Measurements from ENCODE around the gene MCM6. TPM values are rescaled to one million over a fixed set of nuclear protein-coding genes. Genes with fewer than 3 reads are reported as not detected.

The MCM6 gene
- total and polyA plus RNA-seq, 11 donors, result 1.0 to 16.1 (median 3.7) TPM

DNA sequence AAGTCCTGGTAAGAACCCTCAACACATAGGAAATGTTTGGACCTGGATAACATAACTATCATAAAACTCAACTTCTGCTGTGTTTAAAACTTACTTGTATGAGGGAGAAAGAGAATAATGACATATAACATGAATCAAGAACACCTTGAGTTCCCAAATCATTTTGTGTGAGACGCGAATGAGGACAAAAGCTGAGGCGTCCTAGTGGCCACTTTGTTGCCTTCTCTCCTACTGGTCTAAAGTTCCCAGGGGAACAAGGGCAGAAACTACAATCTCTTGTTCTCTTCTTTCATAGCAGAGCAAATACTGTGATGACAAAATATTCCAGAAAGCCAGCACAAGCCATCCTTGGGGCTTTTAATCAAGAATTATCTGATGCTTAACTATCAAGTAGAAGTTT is 31.0 kb downstream of the MCM6 start:
- no peaks in the 10 kb centered on the region for H3K9me3 ChIP-seq
- no peak for TF ChIP-seq POLR2A (IDR thresholded peaks at IDR 0.05)
- TF ChIP-seq, protein P1, sequence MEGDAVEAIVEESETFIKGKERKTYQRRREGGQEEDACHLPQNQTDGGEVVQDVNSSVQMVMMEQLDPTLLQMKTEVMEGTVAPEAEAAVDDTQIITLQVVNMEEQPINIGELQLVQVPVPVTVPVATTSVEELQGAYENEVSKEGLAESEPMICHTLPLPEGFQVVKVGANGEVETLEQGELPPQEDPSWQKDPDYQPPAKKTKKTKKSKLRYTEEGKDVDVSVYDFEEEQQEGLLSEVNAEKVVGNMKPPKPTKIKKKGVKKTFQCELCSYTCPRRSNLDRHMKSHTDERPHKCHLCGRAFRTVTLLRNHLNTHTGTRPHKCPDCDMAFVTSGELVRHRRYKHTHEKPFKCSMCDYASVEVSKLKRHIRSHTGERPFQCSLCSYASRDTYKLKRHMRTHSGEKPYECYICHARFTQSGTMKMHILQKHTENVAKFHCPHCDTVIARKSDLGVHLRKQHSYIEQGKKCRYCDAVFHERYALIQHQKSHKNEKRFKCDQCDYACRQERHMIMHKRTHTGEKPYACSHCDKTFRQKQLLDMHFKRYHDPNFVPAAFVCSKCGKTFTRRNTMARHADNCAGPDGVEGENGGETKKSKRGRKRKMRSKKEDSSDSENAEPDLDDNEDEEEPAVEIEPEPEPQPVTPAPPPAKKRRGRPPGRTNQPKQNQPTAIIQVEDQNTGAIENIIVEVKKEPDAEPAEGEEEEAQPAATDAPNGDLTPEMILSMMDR (IDR thresholded peaks at IDR 0.05), result no peak
- peaks cover 0 to 12% (median 3%) of the 10 kb centered on the region in 12 donors for H3K4me1 ChIP-seq
- no peaks in the 10 kb centered on the region for H3K27me3 ChIP-seq
- WGBS, 4 donors, result 88 to 92% (median 90%) methylated on average over 3 of the region's 3 CpGs
- intact Hi-C loops (cut with DNase I), result no loop called here
- DNase-seq, result no peak
- peaks cover 0 to 77% (median 54%) of the 10 kb centered on the region in 9 donors for H3K36me3 ChIP-seq
- ATAC-seq, result no peak
- H3K4me3 ChIP-seq, result no peak overlapping the region
- H3K27ac ChIP-seq, result no peak overlapping the region

DNA sequence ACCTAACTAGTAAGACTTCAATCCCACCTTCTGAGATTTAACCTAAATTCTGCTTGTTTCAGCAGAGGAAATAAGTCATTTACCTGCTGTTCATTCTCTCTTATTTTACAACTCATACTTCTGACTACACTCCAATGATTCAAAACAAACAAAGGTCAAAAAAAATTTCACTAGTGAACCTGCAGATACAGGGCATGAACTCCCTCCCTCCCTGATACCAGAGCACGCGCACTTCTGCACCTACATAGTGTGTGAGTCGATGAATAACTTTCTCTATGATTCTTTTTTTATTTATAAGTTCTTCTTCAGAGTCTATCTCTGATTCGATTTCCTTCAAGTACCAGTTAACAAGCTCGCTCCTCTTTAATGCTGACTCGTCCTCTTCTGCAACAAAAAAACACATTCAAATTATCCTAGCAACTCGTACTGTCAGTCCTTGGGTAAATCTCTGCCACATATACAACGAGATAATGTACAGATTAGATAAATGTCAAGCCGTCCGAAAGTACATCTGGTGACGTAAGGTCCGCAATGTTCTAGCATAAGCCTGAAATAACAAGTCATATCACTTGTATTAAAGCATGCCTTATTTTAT is 31.8 kb downstream of the MCM6 start:
- 80 to 82% (median 81%) methylated on average over 12 of the region's 12 CpGs for WGBS, 4 donors
- TF ChIP-seq POLR2A (IDR thresholded peaks at IDR 0.05), result no peak
- TF ChIP-seq, protein P1 (IDR thresholded peaks at IDR 0.05), result no peak
- Histone ChIP-seq H3K9me3 (no peaks in the 10 kb centered on the region), H3K4me3 (no peak overlapping the region), H3K4me1 (peaks cover 0 to 21% (median 11%) of the 10 kb centered on the region in 12 donors), H3K27ac (no peak overlapping the region), H3K27me3 (no peaks in the 10 kb centered on the region), H3K36me3 (peaks cover 0 to 71% (median 47%) of the 10 kb centered on the region in 9 donors)
- no peak for DNase-seq
- ATAC-seq, result no peak
- intact Hi-C loops (cut with DNase I), result no loop called here

DNA sequence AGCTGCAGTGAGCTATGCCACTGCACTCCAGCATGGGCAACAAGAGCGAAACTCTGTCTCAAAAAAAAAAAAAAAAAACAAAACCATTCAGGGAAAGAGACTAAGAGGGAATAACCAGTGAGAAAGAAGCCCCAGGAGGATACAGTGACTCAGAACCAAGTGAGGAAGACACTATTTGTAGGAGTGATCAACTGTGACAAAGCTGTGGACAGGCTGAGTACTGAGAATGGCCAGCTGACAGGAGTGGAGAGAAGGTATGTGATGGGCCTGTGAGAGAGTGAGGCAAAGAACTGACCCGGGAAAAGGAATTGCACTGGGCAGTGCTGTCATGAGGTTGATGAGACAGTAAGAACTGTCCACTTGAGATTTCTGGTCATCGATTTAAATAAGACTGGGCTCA is 32.6 kb downstream of the MCM6 start:
- intact Hi-C loops (cut with DNase I), result no loop called here
- H3K4me1 ChIP-seq, result peaks cover 0 to 26% (median 15%) of the 10 kb centered on the region in 12 donors
- H3K27ac ChIP-seq, result no peak overlapping the region
- no peak overlapping the region for H3K4me3 ChIP-seq
- no peaks in the 10 kb centered on the region for H3K27me3 ChIP-seq
- TF ChIP-seq, protein P1 (IDR thresholded peaks at IDR 0.05), result no peak
- TF ChIP-seq POLR2A (IDR thresholded peaks at IDR 0.05), result no peak
- 80 to 84% (median 81%) methylated on average over 3 of the region's 3 CpGs for WGBS, 4 donors
- peaks cover 0 to 63% (median 39%) of the 10 kb centered on the region in 9 donors for H3K36me3 ChIP-seq
- no peaks in the 10 kb centered on the region for H3K9me3 ChIP-seq
- ATAC-seq (no peak), DNase-seq (no peak)

DNA sequence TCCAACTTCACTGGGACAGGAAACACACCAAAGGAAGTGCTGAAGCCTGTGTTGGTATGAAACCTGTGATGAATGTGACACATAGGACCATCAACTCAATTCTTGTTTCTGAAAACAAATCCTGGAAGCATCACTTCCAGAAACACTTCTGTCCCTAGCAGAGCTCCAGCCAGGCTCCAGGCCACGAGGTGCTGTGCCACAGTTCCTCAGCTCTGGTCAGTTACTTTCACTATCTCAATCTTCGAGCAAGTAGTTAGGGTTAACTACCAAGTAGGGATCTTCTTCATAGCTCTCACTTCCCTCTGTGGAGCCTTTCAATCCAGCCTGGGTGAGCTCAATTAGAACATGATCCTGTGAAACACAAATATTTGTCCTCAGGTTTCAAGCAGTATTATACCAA is 35.6 kb downstream of the MCM6 start:
- H3K36me3 ChIP-seq, result peaks cover 0 to 35% (median 12%) of the 10 kb centered on the region in 9 donors
- intact Hi-C loops (cut with DNase I), result no loop called here
- no peak for TF ChIP-seq POLR2A (IDR thresholded peaks at IDR 0.05)
- TF ChIP-seq, protein P1 (IDR thresholded peaks at IDR 0.05), result no peak
- H3K27me3 ChIP-seq, result no peaks in the 10 kb centered on the region
- H3K9me3 ChIP-seq, result no peaks in the 10 kb centered on the region
- peak in 2 of 4 donors; percentile 47 to 50 for ATAC-seq
- peak overlapping the region in 1 of 12 donors; percentile 1 for H3K4me3 ChIP-seq
- H3K27ac ChIP-seq, result peak overlapping the region in 5 of 12 donors; percentile 1 to 59 (median 34)
- peaks cover 0 to 26% (median 15%) of the 10 kb centered on the region in 12 donors for H3K4me1 ChIP-seq
- 37 to 62% (median 49%) methylated on average over 2 of the region's 2 CpGs for WGBS, 4 donors
- no peak for DNase-seq
